Measurements from ENCODE around the gene ROR1.

Gene ROR1

GRCh38 chr1:64199154-64199553 is 425.3 kb downstream of the ROR1 start:
- no peak for ATAC-seq
- TF ChIP-seq ZFP30 (CRISPR knock-in tag; IDR thresholded peaks at IDR 0.05) (no peak), ZC3H10 (CRISPR knock-in tag; IDR thresholded peaks at IDR 0.05) (no peak), CREB5 (CRISPR knock-in tag; IDR thresholded peaks at IDR 0.05; ENCODE audit: low read depth) (no peak), ZNF70 (CRISPR knock-in tag; IDR thresholded peaks at IDR 0.05) (no peak), PATZ1 (CRISPR knock-in tag; IDR thresholded peaks at IDR 0.05; ENCODE audit: borderline replicate concordance) (no peak), ZFP3 (CRISPR knock-in tag; IDR thresholded peaks at IDR 0.05) (no peak), ESRRG (CRISPR knock-in tag; IDR thresholded peaks at IDR 0.05) (no peak), TCF4 (CRISPR knock-in tag; IDR thresholded peaks at IDR 0.05; ENCODE audit: borderline replicate concordance) (no peak), BACH2 (CRISPR knock-in tag; IDR thresholded peaks at IDR 0.05; ENCODE audit: borderline replicate concordance) (no peak), OSR1 (CRISPR knock-in tag; IDR thresholded peaks at IDR 0.05) (no peak), ISL1 (CRISPR knock-in tag; IDR thresholded peaks at IDR 0.05) (no peak), CSRNP3 (CRISPR knock-in tag; IDR thresholded peaks at IDR 0.05) (no peak), RARB (CRISPR knock-in tag; IDR thresholded peaks at IDR 0.05) (no peak), TSHZ2 (CRISPR knock-in tag; IDR thresholded peaks at IDR 0.05) (no peak), GLIS3 (CRISPR knock-in tag; IDR thresholded peaks at IDR 0.05) (no peak)

DNA sequence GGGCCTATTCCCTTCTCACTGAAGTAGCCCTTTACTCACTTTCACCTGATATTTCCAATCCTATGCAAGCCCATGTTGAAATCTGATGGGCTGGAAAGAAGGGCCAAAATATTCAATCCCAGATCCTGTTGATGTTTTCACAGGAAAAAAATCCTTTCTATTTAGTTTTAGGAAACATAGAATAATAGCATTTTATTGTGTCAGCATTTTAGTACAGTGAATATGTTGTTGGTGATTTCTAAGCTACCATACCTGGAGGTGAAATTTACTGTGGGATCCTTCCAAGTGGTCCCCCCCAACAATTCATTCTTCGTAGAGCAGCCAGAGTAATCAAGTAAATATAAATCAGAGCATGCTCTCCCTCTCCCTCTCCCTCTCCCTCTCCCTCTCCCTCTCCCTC is 426.2 kb downstream of the ROR1 start:
- ATAC-seq, result no peak
- no peak for TF ChIP-seq BACH2 (CRISPR knock-in tag; IDR thresholded peaks at IDR 0.05; ENCODE audit: borderline replicate concordance)
- TF ChIP-seq PATZ1 (CRISPR knock-in tag; IDR thresholded peaks at IDR 0.05; ENCODE audit: borderline replicate concordance), result no peak
- TF ChIP-seq TSHZ2 (CRISPR knock-in tag; IDR thresholded peaks at IDR 0.05), result no peak

DNA sequence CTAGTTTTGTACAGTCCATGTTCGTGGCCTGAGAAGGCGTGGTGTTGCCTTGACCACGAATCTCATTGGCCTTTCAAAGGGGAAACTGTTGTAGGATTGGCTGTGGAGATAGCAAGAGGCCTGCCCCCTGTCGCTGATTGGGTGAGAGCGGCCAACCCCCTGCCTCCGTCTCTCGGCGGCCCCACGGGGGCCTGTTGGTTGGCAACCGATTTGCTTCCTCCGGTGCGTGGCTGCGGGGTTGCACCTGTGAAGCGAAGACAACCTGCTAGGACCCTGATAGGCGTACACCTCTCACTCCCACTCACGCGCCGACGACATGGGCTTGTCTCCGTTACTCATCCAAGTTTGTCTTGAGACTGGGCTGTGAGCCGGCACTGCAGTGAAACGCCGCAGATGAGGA is 429.6 kb downstream of the ROR1 start, which contains the start of gene UBE2U:
UBE2U (plus strand) TSS at position 204 of the 400 bp plus-strand sequence. CDS start 428 bp downstream, outside the sequence.
- no peak for ATAC-seq
- TF ChIP-seq GLIS3 (CRISPR knock-in tag; IDR thresholded peaks at IDR 0.05), result no peak
- no peak for TF ChIP-seq TCF4 (CRISPR knock-in tag; IDR thresholded peaks at IDR 0.05; ENCODE audit: borderline replicate concordance)
- no peak for TF ChIP-seq TOX (CRISPR knock-in tag; IDR thresholded peaks at IDR 0.05; ENCODE audit: borderline replicate concordance)
- no peak for TF ChIP-seq ZNF8 (CRISPR knock-in tag; IDR thresholded peaks at IDR 0.05)
- no peak for TF ChIP-seq PPARA (CRISPR knock-in tag; IDR thresholded peaks at IDR 0.05; ENCODE audit: borderline replicate concordance)
- no peak for TF ChIP-seq ESRRG (CRISPR knock-in tag; IDR thresholded peaks at IDR 0.05)
- TF ChIP-seq CSDC2 (CRISPR knock-in tag; IDR thresholded peaks at IDR 0.05), result no peak
- TF ChIP-seq SNAI2 (CRISPR knock-in tag; IDR thresholded peaks at IDR 0.05), result no peak
- TF ChIP-seq CSRNP3 (CRISPR knock-in tag; IDR thresholded peaks at IDR 0.05), result no peak
- TF ChIP-seq ZNF565 (CRISPR knock-in tag; conservative IDR thresholded peaks at IDR 0.05; ENCODE audit: low read depth), result no peak
- TF ChIP-seq, protein P1, sequence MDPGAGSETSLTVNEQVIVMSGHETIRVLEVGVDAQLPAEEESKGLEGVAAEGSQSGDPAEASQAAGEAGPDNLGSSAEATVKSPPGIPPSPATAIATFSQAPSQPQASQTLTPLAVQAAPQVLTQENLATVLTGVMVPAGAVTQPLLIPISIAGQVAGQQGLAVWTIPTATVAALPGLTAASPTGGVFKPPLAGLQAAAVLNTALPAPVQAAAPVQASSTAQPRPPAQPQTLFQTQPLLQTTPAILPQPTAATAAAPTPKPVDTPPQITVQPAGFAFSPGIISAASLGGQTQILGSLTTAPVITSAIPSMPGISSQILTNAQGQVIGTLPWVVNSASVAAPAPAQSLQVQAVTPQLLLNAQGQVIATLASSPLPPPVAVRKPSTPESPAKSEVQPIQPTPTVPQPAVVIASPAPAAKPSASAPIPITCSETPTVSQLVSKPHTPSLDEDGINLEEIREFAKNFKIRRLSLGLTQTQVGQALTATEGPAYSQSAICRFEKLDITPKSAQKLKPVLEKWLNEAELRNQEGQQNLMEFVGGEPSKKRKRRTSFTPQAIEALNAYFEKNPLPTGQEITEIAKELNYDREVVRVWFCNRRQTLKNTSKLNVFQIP (CRISPR knock-in tag; IDR thresholded peaks at IDR 0.05; ENCODE audit: borderline replicate concordance, low read depth), result no peak
- no peak for TF ChIP-seq ZFP30 (CRISPR knock-in tag; IDR thresholded peaks at IDR 0.05)
- no peak for TF ChIP-seq OSR1 (CRISPR knock-in tag; IDR thresholded peaks at IDR 0.05)

Measured in SK-N-SH treated with all-trans-retinoic acid at 6 μM for 48 hours (cell line).